Right ventricle myocardium superior (tissue), 1 donor: ENCODE results near the gene ZNF774. TPM values are rescaled to one million over a fixed set of nuclear protein-coding genes. Genes with fewer than 3 reads are reported as not detected.

ENCODE experiments used
- ATAC-seq: fragments of 200-7000 bp; cut with Tn5 transposase; one replicate; pipeline ENCODE4 v1.9.1; 2020; ENCODE audit warnings: mild to moderate bottlenecking; ENCODE audit not compliant: poor library complexity
- DNase-seq: peaks from one replicate; pipeline ENCODE4 v3.0.0-alpha.2; 2020
- intact Hi-C: fragments of 100-400 bp; cut with DNase I; formaldehyde crosslinking; loops from one replicate; pipeline ENCODE4 v1.11.2; 2022
- total RNA-seq: library from RNA; stranded (reverse); fragmentation: NEBNext Ultra II Directional; extraction: Animal tissue kit (Norgen Biotek cat#: 25700); gene quantifications from one replicate; pipeline ENCODE4 v1.2.1, GENCODE V29; 2021
- donor health status: DM: no; HTN: yes; CAD: no; lungs with severe emphysema.

The ZNF774 gene
- total RNA-seq, 1 donor from 2014 or later = 2.2 TPM

- ATAC-seq = no peak
- intact Hi-C loops = no loop called here
- DNase-seq = no peak
These were observed 29.4 kb downstream of the ZNF774 start for GRCh38 chr15:90381515-90381914.

DNA sequence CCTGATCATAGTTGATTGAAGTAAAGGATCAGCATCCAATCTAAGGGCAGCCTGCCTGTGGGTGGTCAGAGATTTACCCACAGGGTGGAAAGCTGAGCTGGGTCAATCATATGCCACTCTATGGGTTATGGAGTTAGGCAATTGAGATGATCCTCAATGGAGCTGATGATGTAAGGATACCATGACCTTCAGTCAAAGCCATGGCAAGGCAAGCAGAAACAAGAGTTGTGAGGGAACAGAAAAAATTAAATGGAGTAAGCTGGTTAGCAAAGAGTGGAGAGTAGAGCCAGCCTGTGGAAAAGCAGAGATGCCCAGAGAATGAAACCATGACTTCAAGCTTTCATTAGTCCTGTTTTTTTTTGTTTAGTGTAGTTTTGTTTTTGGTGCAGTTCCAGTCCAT lies 30.2 kb downstream of the ZNF774 start:
- intact Hi-C loops = no loop called here
- ATAC-seq = no peak
- DNase-seq = no peak

DNA sequence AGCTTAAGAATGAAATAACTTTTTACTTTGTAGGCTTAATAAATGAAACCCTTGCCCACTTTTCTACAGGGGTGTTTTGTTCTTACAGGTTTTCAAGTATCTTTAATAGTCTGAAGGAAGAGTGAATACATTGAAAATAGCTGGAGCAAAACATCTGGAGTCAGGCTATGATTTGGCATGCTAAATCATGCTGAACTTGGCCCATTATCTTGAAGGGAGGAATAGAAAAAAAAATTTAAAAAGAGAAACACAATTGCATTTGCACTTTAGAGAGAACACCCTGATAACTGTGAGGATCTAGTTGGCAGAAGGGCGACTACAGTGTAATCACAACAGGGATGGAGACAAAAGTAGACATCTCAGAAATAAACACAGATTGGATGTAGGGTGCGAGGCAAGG lies 34.1 kb downstream of the ZNF774 start:
- ATAC-seq (no peak), DNase-seq (no peak)
- intact Hi-C loops = no loop called here

DNA sequence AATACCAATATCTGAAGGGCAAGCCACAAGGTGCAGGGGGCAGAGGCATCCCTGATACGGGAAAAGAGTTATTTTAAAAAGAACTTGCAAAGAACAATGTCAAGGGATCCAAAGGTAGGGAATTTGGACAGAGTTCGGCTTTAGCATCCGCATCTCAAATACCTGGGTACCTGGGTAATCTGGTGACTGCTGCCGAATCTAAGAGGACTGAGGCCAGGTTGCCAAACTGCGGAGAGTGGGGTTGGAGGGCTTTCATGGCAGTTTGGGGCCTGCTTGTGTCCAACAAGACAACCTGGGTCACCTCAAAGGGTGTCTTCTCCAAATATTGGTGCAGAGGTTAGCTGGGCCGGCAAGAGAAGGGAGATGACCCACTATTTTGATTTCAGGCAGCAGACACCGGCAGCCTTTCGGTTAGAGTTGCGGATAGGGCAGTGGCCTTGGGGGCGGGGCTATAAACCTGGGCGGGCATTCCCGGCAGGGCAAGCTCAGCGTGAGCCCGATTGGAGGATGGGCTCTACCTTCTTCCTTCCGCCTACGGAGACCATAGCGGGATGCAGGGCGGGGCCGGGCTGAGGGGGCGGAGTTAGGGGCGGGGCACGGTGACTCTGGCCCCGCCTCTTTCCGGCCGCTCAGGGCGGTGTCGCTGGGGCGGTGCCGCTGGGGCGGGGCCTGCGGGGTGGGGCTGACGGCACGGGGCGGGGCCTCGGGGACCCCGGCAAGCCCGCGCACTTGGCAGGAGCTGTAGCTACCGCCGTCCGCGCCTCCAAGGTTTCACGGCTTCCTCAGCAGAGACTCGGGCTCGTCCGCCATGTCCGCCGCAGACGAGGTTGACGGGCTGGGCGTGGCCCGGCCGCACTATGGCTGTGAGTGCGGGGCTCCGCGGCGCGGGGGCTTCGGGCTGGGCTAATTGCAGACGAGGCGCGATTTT lies 35.7 kb downstream of the ZNF774 start, which contains the start of gene IQGAP1:
IQGAP1 (plus strand) TSS at position 709 of the 928 bp plus-strand sequence; CDS start at position 809, 100 bp downstream.
- peak; percentile 97 for ATAC-seq
- intact Hi-C loops = no loop called here

GRCh38 chr15:90388462-90389380 lies 36.6 kb downstream of the ZNF774 start:
- ATAC-seq = peak; percentile 66
- intact Hi-C loops = no loop called here
- DNase-seq = peak; percentile 85

More for the DNA sequence above, 35.7 kb downstream of the ZNF774 start, which contains the start of gene IQGAP1:
- DNase-seq = peak; percentile 98

DNA sequence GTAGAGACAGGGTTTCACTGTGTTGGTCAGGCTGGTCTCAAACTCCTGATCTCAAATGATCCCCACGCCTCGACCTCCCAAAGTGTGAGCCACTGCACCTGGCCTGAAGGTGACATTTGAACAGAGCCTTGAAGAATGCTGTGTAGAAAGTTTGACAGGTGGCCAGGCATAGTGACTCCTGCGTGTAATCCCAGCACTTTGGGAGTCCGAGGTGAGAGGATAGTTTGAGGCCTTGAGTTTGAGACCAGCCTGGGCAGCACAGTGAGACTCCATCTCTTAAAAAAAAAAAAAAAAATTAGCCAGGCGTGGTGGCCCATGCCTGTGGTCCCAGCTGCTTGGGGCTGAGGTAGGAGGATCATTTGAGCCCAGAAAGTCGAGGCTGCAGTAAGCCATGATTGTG lies 37.4 kb downstream of the ZNF774 start:
- ATAC-seq = no peak
- DNase-seq = no peak
- intact Hi-C loops = no loop called here

DNA sequence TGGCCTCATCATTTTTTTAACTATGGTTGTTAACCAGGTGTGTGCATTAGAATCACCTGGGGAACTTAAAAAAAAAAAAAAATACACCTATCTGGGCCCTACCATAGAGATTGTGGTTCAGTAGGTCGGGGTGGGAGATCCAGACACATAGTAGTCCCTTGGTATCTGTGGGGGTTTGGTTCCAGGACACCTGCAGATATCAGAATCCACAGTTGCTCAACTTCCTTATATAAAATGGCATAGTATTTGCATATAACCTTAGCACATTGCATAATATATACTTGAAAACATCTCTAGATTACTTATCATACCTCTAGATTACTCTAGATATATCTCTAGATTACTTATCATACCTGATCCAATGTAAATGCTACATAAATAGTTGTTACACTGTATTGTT lies 41.0 kb downstream of the ZNF774 start:
- intact Hi-C loops = no loop called here
- DNase-seq = no peak
- no peak for ATAC-seq

DNA sequence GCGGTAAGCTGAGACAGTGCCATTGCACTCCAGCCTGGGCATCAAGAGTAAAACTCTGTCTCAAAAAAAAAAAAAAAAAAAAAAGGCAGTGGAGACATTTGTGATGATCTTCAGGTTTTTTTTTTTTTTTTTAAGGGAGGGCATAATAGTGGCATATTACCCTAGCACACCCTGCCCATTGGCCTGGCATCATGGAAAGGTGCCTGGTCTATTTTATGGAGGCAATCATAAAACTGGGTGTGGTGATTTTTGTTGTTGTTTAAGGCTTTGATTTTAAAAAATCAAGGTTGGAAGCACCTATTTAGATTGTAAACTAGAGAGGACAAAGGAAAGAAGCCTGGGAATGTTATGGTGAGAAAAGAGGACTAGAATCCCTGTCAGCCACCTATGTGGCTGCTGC lies 42.0 kb downstream of the ZNF774 start:
- ATAC-seq = no peak
- intact Hi-C loops = no loop called here
- DNase-seq = no peak

- ATAC-seq (peak; percentile 18), DNase-seq (no peak)
- intact Hi-C loops = no loop called here
These were observed 42.8 kb downstream of the ZNF774 start for GRCh38 chr15:90394748-90395442.

DNA sequence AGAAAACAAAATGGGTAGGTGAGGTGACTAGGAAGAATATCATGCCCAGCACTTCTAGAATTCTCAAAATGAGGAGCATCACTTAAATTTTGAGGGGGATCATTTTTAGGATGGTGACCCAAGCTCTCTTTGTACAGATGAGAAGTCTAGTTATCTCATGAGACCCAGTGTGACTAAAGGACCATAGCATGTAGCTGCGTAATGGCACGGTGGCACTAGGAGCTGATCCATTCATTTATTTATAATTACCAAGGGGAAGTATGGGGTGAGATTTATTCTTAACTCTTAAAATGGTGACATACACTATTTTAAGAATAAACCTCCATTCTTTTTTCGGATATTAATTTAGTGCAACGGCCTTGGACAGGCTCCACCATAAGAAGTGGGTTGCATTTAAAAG lies 44.2 kb downstream of the ZNF774 start:
- intact Hi-C loops = no loop called here
- no peak for DNase-seq
- ATAC-seq = no peak

GRCh38 chr15:90400005-90400758 lies 48.1 kb downstream of the ZNF774 start:
- DNase-seq (no peak), ATAC-seq (no peak)
- intact Hi-C loops = no loop called here

DNA sequence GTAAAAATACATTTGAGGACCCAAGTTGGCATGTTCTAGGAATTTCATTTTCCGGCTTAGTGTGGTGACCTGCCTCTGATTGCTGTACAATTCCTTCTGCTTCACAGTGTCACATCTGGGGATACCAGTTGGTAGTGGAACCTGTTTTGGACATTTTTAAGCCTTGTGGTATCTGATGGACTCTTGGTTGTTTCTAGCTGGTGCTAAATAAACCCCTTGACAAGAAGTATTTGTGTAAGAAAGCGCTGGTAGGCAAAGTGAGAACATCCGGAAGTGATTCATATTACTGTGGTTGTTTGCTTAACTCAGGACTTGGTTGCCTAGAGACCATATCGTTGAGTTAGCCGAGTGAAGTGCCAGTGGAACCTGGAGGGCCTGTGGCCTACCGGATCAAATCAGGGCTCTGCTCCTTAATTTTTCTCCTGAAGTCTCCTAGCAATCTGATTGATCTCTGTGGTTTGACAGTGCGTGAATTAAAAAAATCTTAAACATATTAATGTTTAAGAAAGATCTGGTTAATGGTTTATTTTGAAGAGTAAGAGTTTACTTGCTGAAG lies 48.8 kb downstream of the ZNF774 start:
- ATAC-seq (peak; percentile 97), DNase-seq (peak; percentile 61)
- intact Hi-C loops = no loop called here

DNA sequence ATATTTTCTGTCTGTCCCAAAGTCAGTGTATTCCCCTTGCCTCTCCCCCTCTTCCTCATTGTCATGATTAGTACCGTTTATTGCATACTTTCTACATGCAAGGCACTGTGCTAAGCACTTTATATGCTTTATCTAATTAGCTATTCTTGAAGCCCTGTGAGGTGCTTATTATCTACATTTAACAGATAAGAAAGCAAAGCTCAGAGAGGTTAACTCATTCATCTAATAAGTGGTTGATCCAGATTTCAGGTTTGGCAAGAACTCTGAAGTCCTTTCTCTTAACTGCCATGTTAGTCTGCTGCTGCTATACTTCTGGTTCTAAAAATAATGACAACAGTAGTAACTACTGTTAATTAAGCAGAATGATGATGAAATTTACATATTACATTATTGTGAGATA lies 49.4 kb downstream of the ZNF774 start:
- intact Hi-C loops = no loop called here
- peak; percentile 24 for ATAC-seq
- DNase-seq = no peak

DNA sequence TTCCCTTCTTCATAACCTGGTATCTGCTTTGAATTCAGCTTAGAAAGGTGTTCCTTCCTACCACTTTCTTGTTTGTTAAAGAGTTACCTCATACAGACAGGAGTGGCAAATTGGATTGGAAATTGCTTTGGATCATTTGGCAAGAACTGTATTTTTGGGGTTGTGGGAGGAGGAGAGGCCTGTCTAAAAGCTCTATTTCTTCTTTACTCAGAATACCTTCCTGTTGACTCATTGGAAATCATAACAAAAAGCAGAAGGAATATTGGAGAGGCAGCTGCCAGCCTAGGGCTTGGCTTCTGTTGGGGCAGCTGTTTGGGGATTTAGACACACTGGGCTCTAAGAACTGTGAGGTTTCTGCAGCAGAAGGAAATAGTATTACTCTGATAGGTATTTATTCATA lies 50.1 kb downstream of the ZNF774 start:
- intact Hi-C loops = no loop called here
- peak; percentile 52 for DNase-seq
- ATAC-seq = peak; percentile 55

DNA sequence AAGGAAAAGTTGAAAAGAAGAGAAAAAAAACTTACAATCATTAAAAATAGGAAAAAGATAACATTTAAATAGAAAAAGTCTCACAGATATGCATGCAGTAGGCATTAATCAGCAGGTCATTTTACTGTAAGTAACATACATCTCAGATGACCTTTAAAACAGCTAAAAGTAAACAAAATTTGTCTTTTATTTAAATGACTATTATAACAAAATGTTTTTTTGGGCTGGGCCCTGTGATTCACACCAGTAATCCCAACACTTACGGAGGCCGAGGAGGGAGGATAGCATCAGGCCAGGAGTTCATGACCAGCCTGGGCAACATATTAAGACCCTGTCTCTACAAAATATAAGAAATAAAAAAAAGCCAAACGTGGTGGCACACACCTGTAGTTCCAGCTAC lies 50.7 kb downstream of the ZNF774 start:
- DNase-seq (no peak), ATAC-seq (no peak)
- intact Hi-C loops = no loop called here

- intact Hi-C loops = no loop called here
- ATAC-seq = no peak
These were observed 53.0 kb downstream of the ZNF774 start for GRCh38 chr15:90405055-90405607.

GRCh38 chr15:90407336-90407735 lies 55.3 kb downstream of the ZNF774 start:
- intact Hi-C loops = no loop called here
- ATAC-seq (no peak), DNase-seq (no peak)

More at GRCh38 chr15:90405055-90405607, 53.0 kb downstream of the ZNF774 start:
- no peak for DNase-seq
